Gastrocnemius medialis (tissue), 4 donors: ENCODE results near the gene OPRL1. TPM values are rescaled to one million over a fixed set of nuclear protein-coding genes. Genes with fewer than 3 reads are reported as not detected.
A peak's percentile ranks its signal among the peaks of the same experiment; 100 is the strongest.

Experiments used
- ATAC-seq, 2 donors: fragments of 150-250 bp; one replicate each; pipeline ENCODE4 v1.9.1; 2016
- DNase-seq, 2 donors: peaks; one replicate each; pipeline ENCODE4 v3.0.0-alpha.2; 2019
- H3K27ac ChIP-seq, 4 donors: fragments of 200-600 bp; sonication (generic); 1 replicate in 1 of 4; 2 replicates in 3 of 4; pipeline ENCODE4 v1.5.1; 2016 to 2018; ENCODE audit warnings: mild to moderate bottlenecking in 2 of 4, moderate library complexity in 1 of 4
- H3K27me3 ChIP-seq, 3 donors: fragments of 200-600 bp; sonication (generic) in 2 of 3; 1 replicate in 1 of 3; 2 replicates in 2 of 3; pipeline versions ENCODE4 v1.5.1 to v1.6.0; 2016 to 2019; ENCODE audit warnings: mild to moderate bottlenecking in 1 of 3, moderate library complexity in 1 of 3
- H3K36me3 ChIP-seq, 2 donors: fragments of 200-600 bp; sonication (generic) in 1 of 2; one replicate each; pipeline ENCODE4 v1.5.1; 2017 to 2018
- H3K4me1 ChIP-seq, 2 donors: fragments of 200-600 bp; sonication (generic) in 1 of 2; one replicate each; pipeline ENCODE4 v1.5.1; 2016 to 2017; ENCODE audit warnings: mild to moderate bottlenecking in 2 of 2
- H3K4me3 ChIP-seq, 4 donors: fragments of 200-600 bp; sonication (generic) in 3 of 4; 1 replicate in 1 of 4; 2 replicates in 3 of 4; pipeline ENCODE4 v1.5.1; 2016 to 2019; ENCODE audit warnings: mild to moderate bottlenecking in 2 of 4
- H3K9me3 ChIP-seq, 3 donors: fragments of 200-600 bp; sonication (generic) in 2 of 3; 1 replicate in 1 of 3; 2 replicates in 2 of 3; pipeline ENCODE4 v1.5.1; 2016 to 2019
- POLR2A ChIP-seq, 2 donors: fragments of 450-650 bp; IDR thresholded peaks; one replicate each; pipeline ENCODE4 v1.6.1; 2017; ENCODE audit warnings: antibody characterized with exemption in 2 of 2, mild to moderate bottlenecking in 2 of 2, moderate library complexity in 2 of 2
- in situ Hi-C, 4 donors: fragments of 200-750 bp; cut with MboI; loops; one replicate each; pipeline versions ENCODE4 v1.15.0 to v1.8.0; 2017; ENCODE audit warnings: low sequenced_read_pairs in 4 of 4
- intact Hi-C: fragments of 100-400 bp; cut with DNase I; formaldehyde crosslinking; loops from one replicate; pipeline ENCODE4 v1.15.1; 2023; ENCODE audit warnings: low total_unique reads
- total RNA-seq, 4 donors: library from RNA; depleted of rRNA; stranded (reverse); fragments of >200 nt; gene quantifications; one replicate each; pipeline versions ENCODE4 v1.1.0 to v1.2.3, GENCODE V29; 2016
- TF ChIP-seq, protein P1 (sequence below), 5 experiments: fragments of 450-650 bp in 3 of 5; fragments of 200-600 bp in 2 of 5; sonication (generic) in 2 of 5; IDR thresholded peaks in 4 of 5; conservative IDR thresholded peaks in 1 of 5; 1 replicate in 4 of 5; 2 replicates in 1 of 5; pipeline ENCODE4 v1.5.1; 2016 to 2019; ENCODE audit warnings: antibody characterized with exemption in 5 of 5, mild to moderate bottlenecking in 3 of 5, moderate library complexity in 3 of 5

Gene OPRL1
- total RNA-seq, 4 donors from 2014 or later, result 0.10 to 0.68 (median 0.15) TPM

DNA sequence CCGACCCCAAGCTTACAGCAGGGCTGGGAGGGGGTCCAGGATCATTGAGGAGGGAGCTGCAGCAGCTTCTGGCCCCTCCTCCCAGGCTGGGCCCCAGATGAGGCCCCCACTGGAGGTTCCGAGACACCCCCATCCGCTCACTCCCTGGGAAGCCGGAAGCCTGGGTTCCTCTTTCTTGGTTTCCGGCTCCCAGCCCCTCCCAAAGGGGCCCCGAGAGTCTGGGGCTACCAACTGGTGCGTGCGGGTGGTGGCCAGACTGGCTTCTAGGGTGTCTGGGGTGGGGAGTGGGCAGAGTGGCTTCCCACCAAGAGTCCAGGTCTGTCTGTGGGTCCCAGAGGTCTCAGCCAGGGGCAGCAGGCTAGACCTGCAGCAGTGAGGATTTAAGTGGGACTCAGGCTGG, 2.8 kb upstream of the OPRL1 start:
- in situ Hi-C loops (no loop called here), intact Hi-C loops (no loop called here)
- Histone ChIP-seq H3K4me3 (peak overlapping the region in 1 of 4 donors; percentile 76), H3K4me1 (peaks cover 9 to 15% of the 10 kb centered on the region in 2 donors), H3K36me3 (no peaks in the 10 kb centered on the region), H3K27ac (no peak overlapping the region), H3K9me3 (no peaks in the 10 kb centered on the region), H3K27me3 (peaks cover 0 to 3% (median 0%) of the 10 kb centered on the region in 3 donors)
- DNase-seq (no peak), ATAC-seq (no peak)
- TF ChIP-seq, protein P1, sequence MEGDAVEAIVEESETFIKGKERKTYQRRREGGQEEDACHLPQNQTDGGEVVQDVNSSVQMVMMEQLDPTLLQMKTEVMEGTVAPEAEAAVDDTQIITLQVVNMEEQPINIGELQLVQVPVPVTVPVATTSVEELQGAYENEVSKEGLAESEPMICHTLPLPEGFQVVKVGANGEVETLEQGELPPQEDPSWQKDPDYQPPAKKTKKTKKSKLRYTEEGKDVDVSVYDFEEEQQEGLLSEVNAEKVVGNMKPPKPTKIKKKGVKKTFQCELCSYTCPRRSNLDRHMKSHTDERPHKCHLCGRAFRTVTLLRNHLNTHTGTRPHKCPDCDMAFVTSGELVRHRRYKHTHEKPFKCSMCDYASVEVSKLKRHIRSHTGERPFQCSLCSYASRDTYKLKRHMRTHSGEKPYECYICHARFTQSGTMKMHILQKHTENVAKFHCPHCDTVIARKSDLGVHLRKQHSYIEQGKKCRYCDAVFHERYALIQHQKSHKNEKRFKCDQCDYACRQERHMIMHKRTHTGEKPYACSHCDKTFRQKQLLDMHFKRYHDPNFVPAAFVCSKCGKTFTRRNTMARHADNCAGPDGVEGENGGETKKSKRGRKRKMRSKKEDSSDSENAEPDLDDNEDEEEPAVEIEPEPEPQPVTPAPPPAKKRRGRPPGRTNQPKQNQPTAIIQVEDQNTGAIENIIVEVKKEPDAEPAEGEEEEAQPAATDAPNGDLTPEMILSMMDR (IDR thresholded peaks at IDR 0.05 in 4 of 5, conservative IDR thresholded peaks at IDR 0.05 in 1 of 5), result no peak
- no peak for TF ChIP-seq POLR2A (IDR thresholded peaks at IDR 0.05)

DNA sequence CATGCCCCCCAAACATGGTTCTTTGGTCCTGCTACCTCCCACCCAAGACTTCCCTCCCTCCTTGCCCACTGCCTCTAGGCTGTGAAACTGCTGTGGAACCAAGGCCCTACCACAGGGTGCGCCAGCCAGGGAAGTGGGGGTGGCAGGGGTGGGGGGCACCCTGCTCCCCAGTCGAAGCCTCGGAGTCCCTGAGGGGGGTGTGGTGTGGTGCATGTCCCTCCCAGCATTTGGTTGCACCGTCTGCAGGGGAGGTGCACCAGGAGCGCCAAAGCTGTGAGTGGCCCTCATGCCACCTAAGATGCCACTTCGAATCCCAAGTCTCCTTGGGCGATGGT, 2.4 kb upstream of the OPRL1 start:
- intact Hi-C loops (no loop called here), in situ Hi-C loops (no loop called here)
- ATAC-seq (no peak), DNase-seq (no peak)
- Histone ChIP-seq H3K4me1 (peaks cover 9 to 15% of the 10 kb centered on the region in 2 donors), H3K36me3 (no peaks in the 10 kb centered on the region), H3K4me3 (peak overlapping the region in 1 of 4 donors; percentile 76), H3K9me3 (no peaks in the 10 kb centered on the region), H3K27me3 (peaks cover 0 to 3% (median 0%) of the 10 kb centered on the region in 3 donors), H3K27ac (no peak overlapping the region)
- TF ChIP-seq POLR2A (IDR thresholded peaks at IDR 0.05), result no peak
- TF ChIP-seq, protein P1 (IDR thresholded peaks at IDR 0.05 in 4 of 5, conservative IDR thresholded peaks at IDR 0.05 in 1 of 5), result no peak

DNA sequence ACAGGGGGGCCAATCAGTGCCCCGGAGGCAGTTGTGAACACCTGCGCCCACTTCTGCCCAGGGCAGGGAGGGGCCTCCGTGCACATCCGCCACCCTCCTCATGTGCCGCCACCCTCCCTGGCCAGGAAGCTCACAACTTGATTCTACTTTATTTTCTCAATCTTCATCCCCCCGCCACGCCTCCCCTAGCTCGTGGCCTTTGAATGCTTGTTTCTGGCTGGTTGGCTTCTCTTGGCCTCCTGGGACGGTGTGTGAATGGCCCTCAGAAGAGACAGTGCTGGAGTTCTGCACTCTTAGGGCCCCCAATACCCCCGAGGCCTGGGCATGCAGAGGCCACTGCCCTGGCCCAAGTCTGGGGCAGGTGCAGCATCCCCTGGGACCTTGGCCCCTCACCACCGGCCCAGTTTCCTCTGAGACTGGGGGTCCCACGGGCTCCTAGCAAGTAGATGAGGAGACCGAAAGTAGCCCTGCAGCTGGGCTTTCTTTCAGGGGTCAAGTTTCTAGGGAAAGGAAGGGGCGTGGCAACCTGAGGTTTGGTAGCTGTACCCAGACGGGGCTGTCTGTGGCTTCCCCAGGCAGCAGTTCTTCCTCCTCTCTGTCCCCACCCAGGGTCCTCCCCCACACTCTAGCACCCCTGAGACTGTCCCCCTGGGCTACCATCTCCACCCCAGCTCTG, 1.9 kb upstream of the OPRL1 start:
- intact Hi-C loops, result no loop called here
- no peak for TF ChIP-seq POLR2A (IDR thresholded peaks at IDR 0.05)
- TF ChIP-seq, protein P1 (IDR thresholded peaks at IDR 0.05 in 4 of 5, conservative IDR thresholded peaks at IDR 0.05 in 1 of 5), result no peak
- peak overlapping the region in 1 of 4 donors; percentile 70 for H3K27ac ChIP-seq
- peaks cover 9 to 15% of the 10 kb centered on the region in 2 donors for H3K4me1 ChIP-seq
- ATAC-seq, result no peak
- H3K27me3 ChIP-seq, result peaks cover 0 to 4% (median 3%) of the 10 kb centered on the region in 3 donors
- in situ Hi-C loops, result no loop called here
- peak overlapping the region in 3 of 4 donors; percentile 72 to 88 (median 76) for H3K4me3 ChIP-seq
- DNase-seq, result no peak
- no peaks in the 10 kb centered on the region for H3K9me3 ChIP-seq
- H3K36me3 ChIP-seq, result no peaks in the 10 kb centered on the region

DNA sequence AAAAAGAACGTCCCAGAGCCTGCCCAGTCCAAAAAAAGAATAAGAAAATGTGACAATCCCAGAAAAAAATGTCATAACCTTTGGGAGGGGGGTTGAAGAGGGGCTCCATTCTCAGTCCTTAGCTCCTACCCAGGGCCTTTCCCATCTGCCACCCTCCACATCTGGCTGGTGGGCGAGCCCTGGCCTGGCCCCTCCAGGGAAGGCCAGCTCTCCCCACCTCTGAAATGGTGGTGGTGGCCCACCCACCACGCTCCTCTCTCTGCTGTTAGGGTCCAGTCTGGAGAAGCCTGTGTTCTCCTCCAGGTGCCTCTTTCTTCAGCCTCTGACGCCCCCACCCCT, 979 bp upstream of the OPRL1 start:
- no peak for DNase-seq
- H3K27ac ChIP-seq, result peak overlapping the region; percentile 64 to 72 (median 68)
- no peaks in the 10 kb centered on the region for H3K36me3 ChIP-seq
- intact Hi-C loops, result no loop called here
- no peak for ATAC-seq
- H3K4me3 ChIP-seq, result peak overlapping the region; percentile 65 to 88 (median 74)
- peaks cover 13 to 18% of the 10 kb centered on the region in 2 donors for H3K4me1 ChIP-seq
- TF ChIP-seq POLR2A (IDR thresholded peaks at IDR 0.05), result no peak
- TF ChIP-seq, protein P1 (IDR thresholded peaks at IDR 0.05 in 4 of 5, conservative IDR thresholded peaks at IDR 0.05 in 1 of 5), result no peak
- peaks cover 0 to 10% (median 6%) of the 10 kb centered on the region in 3 donors for H3K27me3 ChIP-seq
- H3K9me3 ChIP-seq, result no peaks in the 10 kb centered on the region
- in situ Hi-C loops, result no loop called here
